HS-27A (cell line): Measurements from ENCODE around the gene DLX6.

Source experiments
- DNase-seq: peaks from one replicate; pipeline ENCODE4 v3.0.0-alpha.2; 2012; ENCODE audit warnings: low read depth, missing footprints

Gene DLX6

GRCh38 chr7:96996111-96996957, 9.0 kb upstream of the DLX6 start:
- no peak for DNase-seq

- DNase-seq, result no peak
Measured at GRCh38 chr7:96996958-96997511, 8.3 kb upstream of the DLX6 start.

- no peak for DNase-seq
Measured at GRCh38 chr7:96997512-96998032, 7.8 kb upstream of the DLX6 start.

- DNase-seq, result no peak
Measured at GRCh38 chr7:96998333-96998732, 7.0 kb upstream of the DLX6 start.

- DNase-seq, result no peak
Measured at GRCh38 chr7:96998744-96999143, 6.6 kb upstream of the DLX6 start.

GRCh38 chr7:97001221-97001620, 4.1 kb upstream of the DLX6 start:
- no peak for DNase-seq

- no peak for DNase-seq
Measured at GRCh38 chr7:97001656-97002554, 3.4 kb upstream of the DLX6 start.

GRCh38 chr7:97002555-97003261, 2.6 kb upstream of the DLX6 start:
- DNase-seq, result no peak

- DNase-seq, result no peak
Measured at GRCh38 chr7:97003262-97004246, 1.8 kb upstream of the DLX6 start.

GRCh38 chr7:97004247-97005182, 838 bp upstream of the DLX6 start:
- no peak for DNase-seq

GRCh38 chr7:97006055-97006815, 882 bp downstream of the DLX6 start:
- DNase-seq, result no peak

- DNase-seq, result no peak
Measured at GRCh38 chr7:97006816-97007582, 1.6 kb downstream of the DLX6 start.

GRCh38 chr7:97007583-97007861, 2.2 kb downstream of the DLX6 start:
- DNase-seq, result no peak

GRCh38 chr7:97008275-97008917, 3.0 kb downstream of the DLX6 start:
- DNase-seq, result no peak

- no peak for DNase-seq
Measured at GRCh38 chr7:97009753-97010732, 4.7 kb downstream of the DLX6 start.

- DNase-seq, result no peak
Measured at GRCh38 chr7:97011104-97011503, 5.8 kb downstream of the DLX6 start.
